NT2/D1 (cell line): Measurements from ENCODE around the gene TSPEAR.

ENCODE experiments used
- SUZ12 ChIP-seq: IDR thresholded peaks from 2 replicates; pipeline ENCODE4 v1.6.1; 2011; ENCODE audit not compliant: insufficient read length, insufficient read depth; ENCODE audit errors: extremely low read depth
- YY1 ChIP-seq: IDR thresholded peaks from 2 replicates; pipeline ENCODE4 v1.6.1; 2011; ENCODE audit not compliant: insufficient read length, insufficient read depth
- ZNF274 ChIP-seq: IDR thresholded peaks from 2 replicates; pipeline ENCODE4 v1.6.1; 2011; ENCODE audit warnings: mild to moderate bottlenecking, low read depth, low read length

GRCh38 chr21:44656868-44657267 lies 54.5 kb downstream of the TSPEAR start:
- no peak for TF ChIP-seq ZNF274
- no peak for TF ChIP-seq SUZ12
- TF ChIP-seq YY1: no peak
